ENCODE data around the gene XYLT2.

DNA sequence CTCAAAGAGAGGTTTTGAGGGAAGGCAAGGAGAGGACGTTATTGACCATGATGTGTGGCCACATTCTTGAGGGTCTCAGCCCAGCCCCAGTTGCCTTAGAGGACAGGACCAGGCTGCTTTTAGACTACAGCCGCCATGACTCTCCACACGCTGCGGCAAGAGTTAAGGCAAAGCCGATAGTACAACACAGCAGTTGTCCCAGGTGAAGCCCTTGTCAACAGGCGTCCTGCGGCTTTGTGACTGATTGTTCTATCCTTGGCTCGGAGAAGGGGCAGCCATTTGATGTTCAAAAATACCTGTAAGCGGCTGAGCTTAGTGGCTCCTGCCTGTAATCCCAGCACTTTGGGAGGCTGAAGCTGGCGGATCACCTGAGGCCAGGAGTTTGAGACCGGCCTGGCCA, 42.9 kb upstream of the XYLT2 start:
- TF ChIP-seq, protein P1, sequence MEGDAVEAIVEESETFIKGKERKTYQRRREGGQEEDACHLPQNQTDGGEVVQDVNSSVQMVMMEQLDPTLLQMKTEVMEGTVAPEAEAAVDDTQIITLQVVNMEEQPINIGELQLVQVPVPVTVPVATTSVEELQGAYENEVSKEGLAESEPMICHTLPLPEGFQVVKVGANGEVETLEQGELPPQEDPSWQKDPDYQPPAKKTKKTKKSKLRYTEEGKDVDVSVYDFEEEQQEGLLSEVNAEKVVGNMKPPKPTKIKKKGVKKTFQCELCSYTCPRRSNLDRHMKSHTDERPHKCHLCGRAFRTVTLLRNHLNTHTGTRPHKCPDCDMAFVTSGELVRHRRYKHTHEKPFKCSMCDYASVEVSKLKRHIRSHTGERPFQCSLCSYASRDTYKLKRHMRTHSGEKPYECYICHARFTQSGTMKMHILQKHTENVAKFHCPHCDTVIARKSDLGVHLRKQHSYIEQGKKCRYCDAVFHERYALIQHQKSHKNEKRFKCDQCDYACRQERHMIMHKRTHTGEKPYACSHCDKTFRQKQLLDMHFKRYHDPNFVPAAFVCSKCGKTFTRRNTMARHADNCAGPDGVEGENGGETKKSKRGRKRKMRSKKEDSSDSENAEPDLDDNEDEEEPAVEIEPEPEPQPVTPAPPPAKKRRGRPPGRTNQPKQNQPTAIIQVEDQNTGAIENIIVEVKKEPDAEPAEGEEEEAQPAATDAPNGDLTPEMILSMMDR (IDR thresholded peaks at IDR 0.05) = no peak
- no peak for TF ChIP-seq POLR2A (IDR thresholded peaks at IDR 0.05)

Data from tibial nerve (tissue), 3 donors.